Measurements from ENCODE around the gene PBX3. TPM values are rescaled to one million over a fixed set of nuclear protein-coding genes. Genes with fewer than 3 reads are reported as not detected.
A peak's percentile ranks its signal among the peaks of the same experiment; 100 is the strongest.

The PBX3 gene
- total RNA-seq, 1 experiment from 2014 or later, result 39.0 TPM

DNA sequence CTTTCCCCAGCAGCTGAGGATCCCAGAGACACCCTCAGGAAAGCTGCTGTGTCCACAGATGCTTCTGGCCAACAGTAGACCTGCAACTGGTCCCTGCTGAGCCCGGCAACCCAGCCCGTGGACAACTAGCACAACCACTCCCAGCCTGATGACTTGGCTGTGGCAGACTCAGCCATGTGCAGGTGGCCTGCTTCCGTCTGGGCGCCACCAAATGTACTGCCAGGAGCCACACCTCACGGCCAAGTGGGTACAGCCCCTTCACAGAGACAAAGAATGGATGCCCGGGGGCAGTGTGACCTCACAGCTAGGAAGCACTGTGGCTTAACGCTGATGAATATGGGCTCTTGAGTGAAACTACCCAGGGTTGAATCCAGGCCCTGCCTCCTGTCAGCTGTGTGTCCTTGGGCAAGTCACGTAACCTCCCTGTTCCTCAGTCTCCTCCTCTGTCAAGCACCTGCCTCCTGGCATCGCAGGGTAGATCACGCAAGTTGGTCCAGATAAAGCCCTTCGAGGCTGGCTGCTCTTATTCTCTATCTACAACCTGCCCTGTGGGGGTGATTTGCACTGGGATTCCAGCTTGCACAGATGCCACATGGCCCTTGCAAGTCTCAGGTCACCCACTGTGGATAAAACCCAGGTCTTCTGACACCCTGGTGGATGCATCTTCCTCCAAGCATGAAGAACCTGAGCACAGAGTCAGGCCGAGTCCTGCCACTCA, 225.0 kb downstream of the PBX3 start:
- no peak overlapping the region for H3K4me3 ChIP-seq (ENCODE audit: low read depth in 2 of 2, low read length in 2 of 2)
- DNase-seq (ENCODE audit: low read depth, low spot score) (no peak), ATAC-seq (0 out of 2 replicates have a peak, but pooled peaks have one; percentile 50)
- in situ Hi-C loops (cut with HindIII; ENCODE audit: low pct_unique_long_range_greater_than_20kb, low sequenced_read_pairs), result no loop called here
- H3K27ac ChIP-seq (ENCODE audit: low read length), result no peak overlapping the region
- no peaks in the 10 kb centered on the region for H3K27me3 ChIP-seq (ENCODE audit: control insufficient read depth, insufficient read depth, low read length)
- no peak for TF ChIP-seq TCF7L2 (IDR thresholded peaks at IDR 0.05; ENCODE audit: low read depth, low read length)
- no peak for TF ChIP-seq SIN3A (IDR thresholded peaks at IDR 0.05; ENCODE audit: borderline replicate concordance, insufficient read depth, low read depth, low read length)
- no peak for TF ChIP-seq REST (IDR thresholded peaks at IDR 0.05; ENCODE audit: insufficient read depth in 1 of 2, low read depth in 2 of 2, low read length in 1 of 2)
- TF ChIP-seq CTCF (IDR thresholded peaks at IDR 0.05), result no peak
- no peak for TF ChIP-seq POLR2AphosphoS5 (IDR thresholded peaks at IDR 0.05; ENCODE audit: low read depth, low read length)
- no TSS peak for BruUV-seq (replicated peaks)
- intact Hi-C loops (cut with micrococcal nuclease; ENCODE audit: unreplicated experiment), result no loop called here
- ChIA-PET CTCF (no interaction called here), POLR2A (no interaction called here)
- no peaks in the 10 kb centered on the region for H3K36me3 ChIP-seq (ENCODE audit: control insufficient read depth, insufficient read depth, low read length)
- no peaks in the 10 kb centered on the region for H3K4me1 ChIP-seq (ENCODE audit: control insufficient read depth, insufficient read depth, low read length)
- no peaks in the 10 kb centered on the region for H3K9me3 ChIP-seq (ENCODE audit: control insufficient read depth, insufficient read depth, low read depth, low read length)

DNA sequence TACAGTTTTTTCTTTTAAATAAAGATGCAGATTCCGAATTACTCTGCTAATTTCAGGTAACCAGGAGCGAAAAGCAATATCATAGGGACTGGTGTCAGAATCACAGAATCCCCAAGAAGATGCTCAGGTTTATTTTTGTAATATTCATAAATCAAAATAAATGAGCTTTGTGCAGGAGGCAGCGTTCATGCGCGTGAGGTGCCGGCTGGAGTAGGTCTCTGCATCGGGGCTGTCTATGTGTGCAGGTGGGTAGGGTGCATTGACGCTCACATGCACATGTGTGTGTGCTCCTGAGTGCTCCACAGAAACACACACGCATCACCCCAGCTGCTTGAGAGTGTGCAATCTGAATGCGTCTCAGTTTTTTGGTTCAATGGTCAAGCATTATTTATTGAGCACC, 226.4 kb downstream of the PBX3 start:
- no peak for TF ChIP-seq CTCF (IDR thresholded peaks at IDR 0.05)
- no peak for TF ChIP-seq SIN3A (IDR thresholded peaks at IDR 0.05; ENCODE audit: borderline replicate concordance, insufficient read depth, low read depth, low read length)
- no peak for TF ChIP-seq POLR2AphosphoS5 (IDR thresholded peaks at IDR 0.05; ENCODE audit: low read depth, low read length)
- TF ChIP-seq REST (IDR thresholded peaks at IDR 0.05; ENCODE audit: insufficient read depth in 1 of 2, low read depth in 2 of 2, low read length in 1 of 2), result no peak
- no peak for TF ChIP-seq TCF7L2 (IDR thresholded peaks at IDR 0.05; ENCODE audit: low read depth, low read length)
- no peak for DNase-seq (ENCODE audit: low read depth, low spot score)
- Histone ChIP-seq H3K4me1 (ENCODE audit: control insufficient read depth, insufficient read depth, low read length) (no peaks in the 10 kb centered on the region), H3K9me3 (ENCODE audit: control insufficient read depth, insufficient read depth, low read depth, low read length) (no peaks in the 10 kb centered on the region), H3K27me3 (ENCODE audit: control insufficient read depth, insufficient read depth, low read length) (no peaks in the 10 kb centered on the region), H3K36me3 (ENCODE audit: control insufficient read depth, insufficient read depth, low read length) (no peaks in the 10 kb centered on the region), H3K27ac (ENCODE audit: low read length) (no peak overlapping the region), H3K4me3 (ENCODE audit: low read depth in 2 of 2, low read length in 2 of 2) (no peak overlapping the region)
- no peak for ATAC-seq
- ChIA-PET CTCF (interaction anchor here (0.5 kb wide), 1 partner anchor 9 kb away, joined by 6 read pairs; no protein-coding TSS in a partner anchor), POLR2A (no interaction called here)
- BruUV-seq (replicated peaks), result no TSS peak
- in situ Hi-C loops (cut with HindIII; ENCODE audit: low pct_unique_long_range_greater_than_20kb, low sequenced_read_pairs) (no loop called here), intact Hi-C loops (cut with micrococcal nuclease; ENCODE audit: unreplicated experiment) (no loop called here)
